OCI-LY1 (cell line): ENCODE results near the gene KANK4.

ENCODE experiments used
- EZH2 ChIP-seq: fragments of 200-600 bp; sonication (generic), shearing (Covaris generic); IDR thresholded peaks from 2 replicates; pipeline ENCODE4 v1.8.0; 2017; ENCODE audit warnings: borderline replicate concordance, mixed run types, mild to moderate bottlenecking, antibody characterized with exemption, low read length, moderate library complexity, mixed read lengths
- TF ChIP-seq, protein P1 (sequence below): fragments of 200-600 bp; sonication (generic), shearing (Covaris generic); IDR thresholded peaks from 2 replicates; pipeline ENCODE4 v1.5.1; 2017; ENCODE audit warnings: mild to moderate bottlenecking, antibody characterized with exemption, low read length, moderate library complexity, mixed read lengths

DNA sequence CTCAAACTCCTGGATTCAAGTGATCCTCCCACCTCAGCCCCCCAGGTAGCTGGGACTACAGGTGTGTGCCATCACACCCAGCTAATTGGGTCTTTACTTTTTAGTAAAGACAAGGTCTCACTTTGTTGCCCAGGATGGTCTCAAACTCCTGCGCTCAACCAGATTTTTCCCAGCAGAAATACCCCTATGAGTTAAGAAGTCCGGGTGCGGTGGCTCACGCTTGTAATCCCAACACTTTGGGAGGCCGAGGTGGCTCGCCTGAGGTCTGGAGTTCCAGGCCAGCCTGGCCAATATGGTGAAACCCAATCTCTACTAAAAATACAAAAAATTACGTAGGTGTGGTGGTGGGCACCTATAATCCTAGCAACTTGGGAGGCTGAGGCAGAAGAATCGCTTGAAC is 131.1 kb downstream of the KANK4 start:
- TF ChIP-seq, protein P1, sequence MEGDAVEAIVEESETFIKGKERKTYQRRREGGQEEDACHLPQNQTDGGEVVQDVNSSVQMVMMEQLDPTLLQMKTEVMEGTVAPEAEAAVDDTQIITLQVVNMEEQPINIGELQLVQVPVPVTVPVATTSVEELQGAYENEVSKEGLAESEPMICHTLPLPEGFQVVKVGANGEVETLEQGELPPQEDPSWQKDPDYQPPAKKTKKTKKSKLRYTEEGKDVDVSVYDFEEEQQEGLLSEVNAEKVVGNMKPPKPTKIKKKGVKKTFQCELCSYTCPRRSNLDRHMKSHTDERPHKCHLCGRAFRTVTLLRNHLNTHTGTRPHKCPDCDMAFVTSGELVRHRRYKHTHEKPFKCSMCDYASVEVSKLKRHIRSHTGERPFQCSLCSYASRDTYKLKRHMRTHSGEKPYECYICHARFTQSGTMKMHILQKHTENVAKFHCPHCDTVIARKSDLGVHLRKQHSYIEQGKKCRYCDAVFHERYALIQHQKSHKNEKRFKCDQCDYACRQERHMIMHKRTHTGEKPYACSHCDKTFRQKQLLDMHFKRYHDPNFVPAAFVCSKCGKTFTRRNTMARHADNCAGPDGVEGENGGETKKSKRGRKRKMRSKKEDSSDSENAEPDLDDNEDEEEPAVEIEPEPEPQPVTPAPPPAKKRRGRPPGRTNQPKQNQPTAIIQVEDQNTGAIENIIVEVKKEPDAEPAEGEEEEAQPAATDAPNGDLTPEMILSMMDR, result no peak
- TF ChIP-seq EZH2, result no peak
